IMR-90 (cell line): Measurements from ENCODE around the gene DPM1. TPM values are rescaled to one million over a fixed set of nuclear protein-coding genes. Genes with fewer than 3 reads are reported as not detected.

Experiments used
- ATAC-seq: fragments of 200-7000 bp; cut with Tn5 transposase; 2 replicates; pipeline ENCODE4 v1.9.1; 2020; ENCODE audit warnings: low read depth, mild to moderate bottlenecking, moderate library complexity
- BruUV-seq: library from RNA; stranded (reverse); fragments of 400-500 nt; replicated peaks from 2 replicates; lab custom pipeline; 2021; lab: Mats Ljungman, UMichigan
- CTCF ChIA-PET: fragments of 300-600 bp; formaldehyde crosslinking; extraction: SDS; loops from one replicate; lab custom pipeline; 2021; ENCODE audit warnings: antibody characterized with exemption; lab: Yijun Ruan, JAX
- POLR2A ChIA-PET: fragments of 300-600 bp; sonication (Branson Sonifier 250); formaldehyde crosslinking; loops from one replicate; lab custom pipeline; 2022; ENCODE audit warnings: antibody characterized with exemption; ENCODE audit not compliant: unreplicated experiment; lab: Charles Lee
- DNase-seq: peaks from one replicate; pipeline ENCODE4 v3.0.0; 2013
- H2AFZ ChIP-seq: replicated peaks from 2 replicates; pipeline ENCODE3; 2013; ENCODE audit warnings: low read length, mild to moderate bottlenecking; ENCODE audit not compliant: poor library complexity
- H2AK5ac ChIP-seq: 2 replicates; pipeline ENCODE4 v1.6.1; 2013; ENCODE audit warnings: low read depth, low read length, inconsistent platforms
- H2AK9ac ChIP-seq: replicated peaks from 2 replicates; pipeline ENCODE3; 2013; ENCODE audit warnings: mild to moderate bottlenecking, low read depth, low read length, moderate library complexity; ENCODE audit not compliant: poor library complexity
- H2BK120ac ChIP-seq: 2 replicates; pipeline ENCODE4 v1.6.1; 2013; ENCODE audit warnings: low read depth, low read length, inconsistent platforms
- H2BK15ac ChIP-seq: 3 replicates; pipeline ENCODE4 v1.6.1; 2013; ENCODE audit warnings: low read depth, low read length, inconsistent platforms
- H2BK20ac ChIP-seq: 2 replicates; pipeline ENCODE4 v1.6.1; 2013; ENCODE audit warnings: low read depth, mild to moderate bottlenecking, inconsistent platforms, low read length, moderate library complexity
- H2BK5ac ChIP-seq: 2 replicates; pipeline ENCODE4 v1.6.1; 2013; ENCODE audit warnings: mild to moderate bottlenecking, low read depth, low read length, inconsistent platforms; ENCODE audit not compliant: poor library complexity, severe bottlenecking
- H3K14ac ChIP-seq: replicated peaks from 2 replicates; pipeline ENCODE4 v1.6.1; 2013; ENCODE audit warnings: low read depth, low read length, inconsistent platforms
- H3K18ac ChIP-seq: 2 replicates; pipeline ENCODE4 v1.6.1; 2013; ENCODE audit warnings: low read depth, low read length, control low read depth
- H3K23ac ChIP-seq: 2 replicates; pipeline ENCODE4 v1.6.1; 2013; ENCODE audit warnings: low read depth, low read length, inconsistent platforms
- H3K27ac ChIP-seq: 2 replicates; pipeline ENCODE4 v1.5.1; 2013; ENCODE audit warnings: mild to moderate bottlenecking, control low read depth, low read length; ENCODE audit not compliant: insufficient read depth
- H3K27me3 ChIP-seq: 2 replicates; pipeline ENCODE4 v1.6.1; 2013; ENCODE audit warnings: low read length; ENCODE audit not compliant: control insufficient read depth, insufficient read depth
- H3K36me3 ChIP-seq: 2 replicates; pipeline ENCODE4 v1.6.1; 2013; ENCODE audit warnings: low read length, mixed read lengths; ENCODE audit not compliant: control insufficient read depth, insufficient read depth
- H3K4ac ChIP-seq: 2 replicates; pipeline ENCODE4 v1.6.1; 2013; ENCODE audit warnings: low read depth, low read length, inconsistent platforms
- H3K4me1 ChIP-seq: 2 replicates; pipeline ENCODE4 v1.6.1; 2013; ENCODE audit warnings: low read length, mixed read lengths; ENCODE audit not compliant: control insufficient read depth, insufficient read depth
- H3K4me2 ChIP-seq: 2 replicates; pipeline ENCODE4 v1.6.1; 2013; ENCODE audit warnings: low read depth, mild to moderate bottlenecking, control low read depth, low read length, moderate library complexity
- H3K4me3 ChIP-seq: 2 replicates; pipeline ENCODE4 v1.5.1; 2013; ENCODE audit warnings: low read depth, mild to moderate bottlenecking, control low read depth, low read length, moderate library complexity; ENCODE audit not compliant: insufficient read depth
- H3K56ac ChIP-seq: 2 replicates; pipeline ENCODE4 v1.6.1; 2013; ENCODE audit warnings: low read length, inconsistent platforms; ENCODE audit not compliant: insufficient read depth; ENCODE audit errors: extremely low read depth
- H3K79me1 ChIP-seq, 2 experiments: 2 replicates each; pipeline ENCODE4 v1.6.1; 2013; ENCODE audit warnings: low read length in 2 of 2, inconsistent platforms in 1 of 2, low read depth in 1 of 2
- H3K9ac ChIP-seq: 2 replicates; pipeline ENCODE4 v1.6.1; 2013; ENCODE audit warnings: low read depth, low read length, control low read depth
- H3K9me1 ChIP-seq: 2 replicates; pipeline ENCODE4 v1.6.1; 2013; ENCODE audit warnings: low read length, inconsistent platforms; ENCODE audit not compliant: insufficient read depth
- H3K9me3 ChIP-seq: 2 replicates; pipeline ENCODE4 v1.6.1; 2013; ENCODE audit warnings: low read length; ENCODE audit not compliant: control insufficient read depth, insufficient read depth
- H4K20me1 ChIP-seq: 2 replicates; pipeline ENCODE4 v1.6.1; 2013; ENCODE audit warnings: low read length, inconsistent platforms; ENCODE audit not compliant: insufficient read depth
- H4K5ac ChIP-seq: 2 replicates; pipeline ENCODE4 v1.6.1; 2013; ENCODE audit warnings: mild to moderate bottlenecking, low read depth, low read length, control low read depth
- H4K8ac ChIP-seq, 2 experiments: 2 replicates each; pipeline ENCODE4 v1.6.1; 2013; ENCODE audit warnings: low read depth in 2 of 2, low read length in 2 of 2, control low read depth in 1 of 2, inconsistent platforms in 1 of 2
- H4K91ac ChIP-seq: 2 replicates; pipeline ENCODE4 v1.6.1; 2013; ENCODE audit warnings: low read depth, low read length, inconsistent platforms; ENCODE audit not compliant: insufficient read depth
- POLR2A ChIP-seq: IDR thresholded peaks from 2 replicates; pipeline ENCODE4 v1.6.1; 2012; ENCODE audit warnings: mild to moderate bottlenecking, low read depth, low read length
- WGBS, 2 experiments: methylation state at CpG; one replicate each; pipeline versions ENCODE4 v1.1.5 to v1.1.7; 2013; ENCODE audit warnings: missing lambda C conversion rate in 2 of 2; ENCODE audit not compliant: insufficient read length in 1 of 2; ENCODE audit errors: extremely low coverage in 2 of 2; 5-methylcytosine and 5-hydroxymethylcytosine counted together
- dilution Hi-C: fragments of 300-500 bp; cut with HindIII; formaldehyde crosslinking; loops from one replicate; pipeline ENCODE4 v1.14.3; 2018; ENCODE audit warnings: low sequenced_read_pairs; ENCODE audit not compliant: unreplicated experiment
- in situ Hi-C: fragments of 300-500 bp; cut with MboI; formaldehyde crosslinking; loops from 3 replicates; pipeline ENCODE4 v1.14.3; 2019; ENCODE audit warnings: low sequenced_read_pairs, inconsistent platforms, mixed read lengths
- intact Hi-C: fragments of 100-400 bp; cut with micrococcal nuclease; formaldehyde crosslinking; loops from 2 replicates; pipeline ENCODE4 v1.10.0; 2022
- polyA plus RNA-seq, 3 experiments: library from polyadenylated mRNA; depleted of rRNA; stranded (reverse); fragments of >200 nt; gene quantifications; 2 replicates each; pipeline ENCODE4 v1.2.3, GENCODE V29; 2012; ENCODE audit warnings: low replicate concordance in 1 of 3
- total RNA-seq: library from RNA; depleted of rRNA; stranded (reverse); fragments of >200 nt; gene quantifications from 2 replicates; pipeline ENCODE4 v1.2.3, GENCODE V29; 2012

Gene DPM1
- total and polyA plus RNA-seq, 2 of the 4 experiments (the other 2 are of a cell fraction): 59.1 to 89.1 TPM

DNA sequence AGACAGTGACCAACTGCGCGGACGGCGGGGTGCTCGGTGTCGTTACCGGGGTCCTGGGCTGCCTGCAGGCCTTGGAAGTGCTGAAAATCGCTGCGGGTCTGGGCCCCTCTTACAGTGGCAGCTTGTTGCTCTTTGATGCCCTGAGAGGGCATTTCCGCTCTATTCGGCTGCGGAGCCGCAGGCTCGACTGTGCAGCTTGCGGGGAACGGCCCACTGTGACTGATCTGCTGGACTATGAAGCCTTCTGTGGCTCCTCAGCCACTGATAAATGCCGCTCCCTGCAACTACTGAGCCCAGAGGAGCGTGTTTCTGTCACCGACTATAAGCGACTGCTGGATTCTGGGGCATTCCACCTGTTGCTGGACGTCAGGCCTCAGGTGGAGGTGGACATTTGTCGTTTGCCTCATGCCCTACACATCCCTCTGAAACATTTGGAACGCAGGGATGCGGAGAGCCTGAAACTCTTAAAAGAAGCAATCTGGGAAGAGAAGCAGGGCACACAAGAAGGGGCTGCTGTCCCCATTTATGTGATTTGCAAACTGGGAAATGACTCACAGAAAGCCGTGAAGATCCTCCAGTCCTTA, 1.3 kb upstream of the DPM1 start:
- H3K4me3 ChIP-seq: peak overlapping the region; percentile 91
- ChIA-PET POLR2A (no interaction called here), CTCF (no interaction called here)
- 0 out of 2 replicates have a peak overlapping the region, but pooled peaks have one; percentile 76 for H3K4ac ChIP-seq
- peaks cover 10 to 50% of the 10 kb centered on the region in 2 experiments; a peak in 3 of 4 replicates for H3K79me1 ChIP-seq
- H3K9me3 ChIP-seq: no peaks in the 10 kb centered on the region
- dilution Hi-C loops (no loop called here), intact Hi-C loops (loop anchor here (2.0 kb wide), 2 partner anchors 21 to 165 kb away; partner anchors contain the start of gene BCAS4), in situ Hi-C loops (no loop called here)
- H3K4me1 ChIP-seq: peaks cover 10% of the 10 kb centered on the region
- H3K23ac ChIP-seq: no peak overlapping the region
- TF ChIP-seq POLR2A: no peak
- H3K18ac ChIP-seq: no peak overlapping the region
- TSS peak; percentile 47 for BruUV-seq
- no peak overlapping the region for H2BK15ac ChIP-seq
- no peak overlapping the region for H3K56ac ChIP-seq
- H4K91ac ChIP-seq: no peak overlapping the region
- peaks cover 26% of the 10 kb centered on the region for H4K20me1 ChIP-seq
- no peak overlapping the region for H3K14ac ChIP-seq
- no peaks in the 10 kb centered on the region for H3K27me3 ChIP-seq
- peak overlapping the region; percentile 89 for H3K4me2 ChIP-seq
- no peak overlapping the region for H2BK120ac ChIP-seq
- 70% methylated on average over 12 of the region's 25 CpGs; no CpG with 5 or more reads in 1 of the 2 experiments for WGBS, 2 experiments
- H2AK9ac ChIP-seq: peak overlapping the region; percentile 80
- ATAC-seq (no peak), DNase-seq (no peak)
- no peak overlapping the region for H2BK20ac ChIP-seq
- 0 out of 2 replicates have a peak overlapping the region, but pooled peaks have one; percentile 97 for H3K9ac ChIP-seq
- peaks cover 7% of the 10 kb centered on the region; the same call in 1 of the 2 replicates for H3K9me1 ChIP-seq
- H2AK5ac ChIP-seq: peak overlapping the region; percentile 67
- H3K27ac ChIP-seq: no peak overlapping the region; the same call in 1 of the 2 replicates
- H2BK5ac ChIP-seq: no peak overlapping the region
- peaks cover 2% of the 10 kb centered on the region for H3K36me3 ChIP-seq
- peak overlapping the region; percentile 97 for H2AFZ ChIP-seq
- H4K8ac ChIP-seq: peak overlapping the region; percentile 65 to 96; a peak in 3 of 4 replicates
- H4K5ac ChIP-seq: peak overlapping the region; percentile 57; the same call in 1 of the 2 replicates
